NCI-H748 (cell line): Measurements from ENCODE around the gene PC.
"Not testable (repeated sequence)": the region's sequence is repeated elsewhere in the genome, so short reads cannot be mapped to it uniquely, and the experiment has no call there.

ENCODE experiments used
- DNase-seq: peaks from one replicate; lab custom pipeline; 2025; ENCODE audit not compliant: unreplicated experiment; lab: John Stamatoyannopoulos, UW

PC gene

GRCh38 chr11:66799815-66800214, 158.4 kb downstream of the PC start:
- not testable (repeated sequence) for DNase-seq
